OCI-LY7 (cell line): Measurements from ENCODE around the gene SLC25A21. TPM values are rescaled to one million over a fixed set of nuclear protein-coding genes. Genes with fewer than 3 reads are reported as not detected.

ENCODE experiments used
- BruUV-seq: library from RNA; stranded (reverse); fragments of 400-500 nt; replicated peaks from 2 replicates; lab custom pipeline; 2021; lab: Mats Ljungman, UMichigan
- CTCF ChIA-PET: fragments of 300-600 bp; sonication (Branson Sonifier 250); formaldehyde crosslinking; loops from one replicate; lab custom pipeline; 2022; ENCODE audit warnings: antibody characterized with exemption; ENCODE audit not compliant: unreplicated experiment; lab: Charles Lee
- POLR2A ChIA-PET: fragments of 300-600 bp; sonication (Branson Sonifier 250); formaldehyde crosslinking; loops from one replicate; lab custom pipeline; 2022; ENCODE audit warnings: antibody characterized with exemption; lab: Charles Lee
- DNase-seq: peaks from one replicate; pipeline ENCODE4 v3.0.0-alpha.2; 2015; ENCODE audit warnings: low spot score
- H2AFZ ChIP-seq: fragments of 200-600 bp; sonication (generic), shearing (Covaris generic); 2 replicates; pipeline ENCODE4 v1.6.1; 2014; ENCODE audit warnings: mild to moderate bottlenecking, antibody characterized with exemption, low read length, moderate library complexity
- H3K27ac ChIP-seq: fragments of 200-600 bp; sonication (generic); 2 replicates; pipeline ENCODE4 v1.5.1; 2014; ENCODE audit warnings: mixed run types, low read depth, mild to moderate bottlenecking, moderate library complexity, low read length, inconsistent platforms; ENCODE audit not compliant: poor library complexity, severe bottlenecking
- H3K36me3 ChIP-seq: fragments of 200-600 bp; sonication (generic); 2 replicates; pipeline ENCODE4 v1.6.1; 2014; ENCODE audit warnings: mild to moderate bottlenecking, antibody characterized with exemption, low read length, moderate library complexity, mixed read lengths; ENCODE audit not compliant: insufficient read depth
- H3K4me1 ChIP-seq: fragments of 200-600 bp; sonication (generic); 2 replicates; pipeline ENCODE4 v1.5.1; 2014; ENCODE audit warnings: mild to moderate bottlenecking, low read length; ENCODE audit not compliant: insufficient read depth, poor library complexity, severe bottlenecking
- H3K4me2 ChIP-seq: fragments of 200-600 bp; sonication (generic); 2 replicates; pipeline ENCODE4 v1.6.1; 2014; ENCODE audit warnings: mild to moderate bottlenecking, low read length
- H3K4me3 ChIP-seq: fragments of 200-600 bp; sonication (generic); 2 replicates; pipeline ENCODE4 v1.5.1; 2014; ENCODE audit warnings: mild to moderate bottlenecking, low read depth, low read length; ENCODE audit not compliant: poor library complexity, severe bottlenecking
- H3K79me2 ChIP-seq: fragments of 200-600 bp; sonication (generic); 2 replicates; pipeline ENCODE4 v1.6.1; 2016; ENCODE audit warnings: low read depth, mild to moderate bottlenecking, low read length, moderate library complexity, mixed read lengths; ENCODE audit not compliant: insufficient read depth
- H3K9me2 ChIP-seq: fragments of 200-600 bp; sonication (generic); 2 replicates; pipeline ENCODE4 v1.6.1; 2016; ENCODE audit warnings: mild to moderate bottlenecking, low read length, mixed read lengths; ENCODE audit not compliant: insufficient read depth
- H3K9me3 ChIP-seq: fragments of 200-600 bp; sonication (generic); 2 replicates; pipeline ENCODE4 v1.6.1; 2014; ENCODE audit warnings: mild to moderate bottlenecking, mixed run types, low read length, mixed read lengths
- H4K20me1 ChIP-seq: fragments of 200-600 bp; sonication (generic); 2 replicates; pipeline ENCODE4 v1.6.1; 2014; ENCODE audit warnings: mild to moderate bottlenecking, antibody characterized with exemption, low read length, moderate library complexity, mixed read lengths; ENCODE audit not compliant: insufficient read depth
- EZH2phosphoT487 ChIP-seq: fragments of 200-600 bp; sonication (generic); IDR thresholded peaks from 2 replicates; pipeline ENCODE4 v1.6.1; 2018; ENCODE audit warnings: low read depth, borderline replicate concordance, mild to moderate bottlenecking, mixed run types, antibody characterized with exemption, low read length, moderate library complexity, mixed read lengths
- intact Hi-C: fragments of 100-400 bp; cut with micrococcal nuclease; formaldehyde crosslinking; loops from one replicate; pipeline ENCODE4 v1.10.0; 2022; ENCODE audit not compliant: unreplicated experiment
- total RNA-seq, 2 experiments: library from RNA; depleted of rRNA in 1 of 2; stranded (reverse); fragments of >200 nt in 1 of 2; shearing (Covaris generic) in 1 of 2; gene quantifications; 2 replicates each; pipeline ENCODE4 v1.2.3, GENCODE V29; 2014 to 2022
- TF ChIP-seq, protein P1 (sequence below): fragments of 200-600 bp; sonication (generic); conservative IDR thresholded peaks from 2 replicates; pipeline ENCODE4 v1.5.1; 2014; ENCODE audit warnings: mild to moderate bottlenecking, antibody characterized with exemption, low read length, moderate library complexity, mixed read lengths

The SLC25A21 gene
- total RNA-seq, 2 experiments from 2014 or later: not detected

DNA sequence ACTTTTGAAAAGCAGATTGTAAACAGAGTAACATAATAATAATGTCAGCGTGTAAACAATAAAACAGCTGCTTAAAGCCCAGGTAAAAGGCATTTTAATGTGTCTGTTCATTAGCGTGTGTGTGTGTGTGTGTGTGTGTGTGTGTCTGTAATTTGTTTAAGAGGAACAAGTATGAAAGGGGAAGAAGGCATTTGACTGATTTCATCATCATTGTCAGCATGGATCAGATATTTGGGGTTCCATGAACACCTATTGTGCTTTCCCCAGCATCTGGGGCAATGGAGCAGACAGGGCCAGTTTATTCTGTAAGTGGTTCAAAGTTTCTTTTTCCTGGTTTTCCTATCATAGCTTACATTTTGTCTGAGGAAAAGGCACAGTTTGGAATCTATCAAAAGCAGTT lies 28.9 kb downstream of the SLC25A21 start:
- no peak for TF ChIP-seq EZH2phosphoT487
- no TSS peak for BruUV-seq
- Histone ChIP-seq H3K9me3 (no peaks in the 10 kb centered on the region), H3K36me3 (no peaks in the 10 kb centered on the region), H3K4me3 (no peak overlapping the region), H4K20me1 (no peaks in the 10 kb centered on the region), H3K4me2 (no peak overlapping the region), H3K4me1 (no peaks in the 10 kb centered on the region), H2AFZ (no peak overlapping the region), H3K79me2 (no peaks in the 10 kb centered on the region), H3K9me2 (no peaks in the 10 kb centered on the region), H3K27ac (no peak overlapping the region)
- ChIA-PET CTCF (no interaction called here), POLR2A (interaction anchor here (0.6 to 0.7 kb wide), 2 partner anchors 11 to 578 kb away, joined by 3 to 4 read pairs; no protein-coding TSS in a partner anchor)
- DNase-seq: no peak
- intact Hi-C loops: no loop called here

DNA sequence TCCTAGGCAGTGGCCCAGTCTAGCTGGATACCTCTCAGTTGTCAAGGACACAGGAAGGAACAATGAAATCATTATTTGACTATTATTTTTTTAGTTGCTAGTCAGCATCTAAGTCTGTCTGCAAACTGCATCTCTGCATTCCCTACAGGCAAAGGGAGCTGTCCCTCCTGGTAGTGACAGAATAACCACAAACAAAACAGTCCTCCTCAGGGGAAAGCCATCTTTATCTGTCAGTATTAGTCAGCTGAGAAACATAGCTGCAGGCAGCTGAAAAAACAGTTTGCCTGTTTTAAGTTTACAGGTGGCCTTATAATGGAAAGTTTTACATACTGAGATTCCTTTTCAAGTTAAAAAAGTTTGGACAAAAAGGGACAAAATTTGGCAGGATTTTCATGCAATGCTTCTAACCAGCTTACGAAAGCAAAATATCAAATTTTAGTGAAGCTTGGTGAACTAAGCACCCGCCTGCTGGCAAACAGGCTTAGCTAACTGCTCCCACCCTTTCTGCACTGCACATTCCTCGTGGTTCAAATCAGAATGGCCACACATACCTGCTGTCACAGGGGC lies 29.5 kb downstream of the SLC25A21 start:
- H4K20me1 ChIP-seq: no peaks in the 10 kb centered on the region
- DNase-seq: no peak
- BruUV-seq: no TSS peak
- H3K4me3 ChIP-seq: no peak overlapping the region
- CTCF ChIA-PET: no interaction called here
- no peaks in the 10 kb centered on the region for H3K36me3 ChIP-seq
- H3K4me2 ChIP-seq: no peak overlapping the region
- no peaks in the 10 kb centered on the region for H3K9me3 ChIP-seq
- intact Hi-C loops: no loop called here
- H3K4me1 ChIP-seq: no peaks in the 10 kb centered on the region
- H2AFZ ChIP-seq: no peak overlapping the region
- no peak overlapping the region for H3K27ac ChIP-seq
- POLR2A ChIA-PET: no interaction called here
- H3K79me2 ChIP-seq: no peaks in the 10 kb centered on the region
- no peak for TF ChIP-seq EZH2phosphoT487
- TF ChIP-seq, protein P1, sequence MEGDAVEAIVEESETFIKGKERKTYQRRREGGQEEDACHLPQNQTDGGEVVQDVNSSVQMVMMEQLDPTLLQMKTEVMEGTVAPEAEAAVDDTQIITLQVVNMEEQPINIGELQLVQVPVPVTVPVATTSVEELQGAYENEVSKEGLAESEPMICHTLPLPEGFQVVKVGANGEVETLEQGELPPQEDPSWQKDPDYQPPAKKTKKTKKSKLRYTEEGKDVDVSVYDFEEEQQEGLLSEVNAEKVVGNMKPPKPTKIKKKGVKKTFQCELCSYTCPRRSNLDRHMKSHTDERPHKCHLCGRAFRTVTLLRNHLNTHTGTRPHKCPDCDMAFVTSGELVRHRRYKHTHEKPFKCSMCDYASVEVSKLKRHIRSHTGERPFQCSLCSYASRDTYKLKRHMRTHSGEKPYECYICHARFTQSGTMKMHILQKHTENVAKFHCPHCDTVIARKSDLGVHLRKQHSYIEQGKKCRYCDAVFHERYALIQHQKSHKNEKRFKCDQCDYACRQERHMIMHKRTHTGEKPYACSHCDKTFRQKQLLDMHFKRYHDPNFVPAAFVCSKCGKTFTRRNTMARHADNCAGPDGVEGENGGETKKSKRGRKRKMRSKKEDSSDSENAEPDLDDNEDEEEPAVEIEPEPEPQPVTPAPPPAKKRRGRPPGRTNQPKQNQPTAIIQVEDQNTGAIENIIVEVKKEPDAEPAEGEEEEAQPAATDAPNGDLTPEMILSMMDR: no peak
- H3K9me2 ChIP-seq: no peaks in the 10 kb centered on the region

DNA sequence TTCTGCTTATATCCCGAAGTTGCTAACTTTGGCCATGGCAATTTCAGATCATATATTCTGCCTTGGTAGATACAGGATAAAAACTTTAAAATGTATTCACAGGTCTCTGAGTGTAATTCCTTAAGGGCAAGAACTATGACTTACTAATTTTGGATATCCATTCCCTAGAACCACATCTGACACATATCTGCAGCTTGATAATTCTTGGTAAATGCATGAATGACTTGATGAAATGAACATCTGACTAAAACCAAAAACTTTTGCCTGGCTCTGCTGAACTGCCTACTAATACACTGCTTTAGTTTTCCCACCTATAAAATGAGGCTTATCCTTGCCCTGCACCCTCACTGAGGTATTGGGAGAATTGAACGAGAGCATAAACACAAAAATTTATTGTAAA lies 32.2 kb downstream of the SLC25A21 start:
- Histone ChIP-seq H3K4me3 (no peak overlapping the region), H3K4me1 (no peaks in the 10 kb centered on the region), H3K79me2 (no peaks in the 10 kb centered on the region), H3K9me3 (no peaks in the 10 kb centered on the region), H3K27ac (no peak overlapping the region), H2AFZ (no peak overlapping the region), H3K36me3 (no peaks in the 10 kb centered on the region), H3K9me2 (no peaks in the 10 kb centered on the region), H3K4me2 (no peak overlapping the region), H4K20me1 (no peaks in the 10 kb centered on the region)
- DNase-seq: no peak
- TF ChIP-seq, protein P1: no peak
- TF ChIP-seq EZH2phosphoT487: no peak
- ChIA-PET CTCF (no interaction called here), POLR2A (no interaction called here)
- no TSS peak for BruUV-seq
- intact Hi-C loops: loop anchor here (2.0 kb wide), 1 partner anchor 29 kb away; no protein-coding TSS in a partner anchor
